Gastroesophageal sphincter (tissue), 4 donors: ENCODE results near the gene USF3. TPM values are rescaled to one million over a fixed set of nuclear protein-coding genes. Genes with fewer than 3 reads are reported as not detected.
A peak's percentile ranks its signal among the peaks of the same experiment; 100 is the strongest.

Experiments
- ATAC-seq: fragments of 150-250 bp; one replicate; pipeline ENCODE4 v1.9.1; 2016; ENCODE audit warnings: mild to moderate bottlenecking, moderate library complexity
- H3K27ac ChIP-seq, 4 donors: fragments of 200-600 bp; sonication (generic) in 3 of 4; 1 replicate in 3 of 4; 2 replicates in 1 of 4; pipeline ENCODE4 v1.5.1; 2016 to 2019
- H3K27me3 ChIP-seq: fragments of 200-600 bp; sonication (generic); one replicate; pipeline ENCODE4 v1.5.1; 2019
- H3K36me3 ChIP-seq, 2 donors: fragments of 200-600 bp; sonication (generic); one replicate each; pipeline ENCODE4 v1.5.1; 2019; ENCODE audit warnings: control low read depth in 1 of 2
- H3K4me1 ChIP-seq, 3 donors: fragments of 200-600 bp; sonication (generic); 1 replicate in 2 of 3; 2 replicates in 1 of 3; pipeline ENCODE4 v1.5.1; 2016 to 2019; ENCODE audit warnings: control low read depth in 2 of 3
- H3K4me3 ChIP-seq, 2 donors: fragments of 200-600 bp; sonication (generic); one replicate each; pipeline ENCODE4 v1.5.1; 2019; ENCODE audit warnings: mild to moderate bottlenecking in 1 of 2, moderate library complexity in 1 of 2
- H3K9me3 ChIP-seq, 3 donors: fragments of 200-600 bp; sonication (generic); one replicate each; pipeline ENCODE4 v1.5.1; 2017 to 2019; ENCODE audit warnings: control low read depth in 2 of 3
- EP300 ChIP-seq: sonication (generic); formaldehyde crosslinking; IDR thresholded peaks from one replicate; pipeline ENCODE4 v1.6.1; 2017; ENCODE audit warnings: antibody characterized with exemption, mild to moderate bottlenecking
- POLR2A ChIP-seq, 2 donors: fragments of 450-650 bp; IDR thresholded peaks; one replicate each; pipeline ENCODE4 v1.6.1; 2017; ENCODE audit warnings: antibody characterized with exemption in 2 of 2, mild to moderate bottlenecking in 2 of 2, moderate library complexity in 1 of 2
- POLR2AphosphoS5 ChIP-seq: sonication (generic); formaldehyde crosslinking; IDR thresholded peaks from one replicate; pipeline ENCODE4 v1.6.1; 2017; ENCODE audit warnings: antibody characterized with exemption
- WGBS, 2 donors: methylation state at CpG; one replicate each; pipeline ENCODE4 v1.1.5; 2018; ENCODE audit warnings: low coverage in 1 of 2; 5-methylcytosine and 5-hydroxymethylcytosine counted together
- total RNA-seq, 4 donors: library from RNA; depleted of rRNA; stranded (reverse); fragments of >200 nt; gene quantifications; one replicate each; pipeline ENCODE4 v1.1.0, GENCODE V29; 2016
- TF ChIP-seq, protein P1 (sequence below), 4 experiments: fragments of 200-600 bp in 2 of 4; fragments of 450-650 bp in 2 of 4; sonication (generic) in 1 of 4; IDR thresholded peaks; one replicate each; pipeline ENCODE4 v1.5.1; 2017 to 2019; ENCODE audit warnings: antibody characterized with exemption in 4 of 4, mild to moderate bottlenecking in 2 of 4, moderate library complexity in 2 of 4

Gene USF3
- total RNA-seq, 4 donors from 2014 or later = 27.3 to 33.2 (median 29.6) TPM

DNA sequence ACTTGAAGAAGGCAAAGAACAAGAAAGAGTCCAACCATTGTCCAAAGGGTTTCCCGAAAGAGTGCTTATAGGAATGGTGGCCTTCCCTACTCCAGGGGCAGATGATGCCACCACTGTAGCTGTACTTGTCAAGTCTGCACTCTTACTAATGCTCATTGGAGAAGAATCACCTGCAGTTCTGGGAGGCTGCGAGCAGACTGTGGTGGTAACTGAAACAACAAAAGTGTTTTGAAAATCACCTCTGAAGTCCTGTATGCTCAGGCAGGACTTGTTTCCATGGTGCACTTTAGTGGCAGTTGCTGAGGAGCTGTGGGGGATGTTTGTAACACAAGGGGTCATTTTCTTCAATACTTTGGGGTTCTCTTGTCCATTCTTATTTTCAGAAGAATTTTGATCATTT, 36.0 kb downstream of the USF3 start:
- peaks cover 0 to 39% (median 0%) of the 10 kb centered on the region in 3 donors for H3K4me1 ChIP-seq
- 72 to 100% methylated on average over 2 of the region's 2 CpGs for WGBS, 2 donors
- H3K9me3 ChIP-seq = no peaks in the 10 kb centered on the region
- no peak overlapping the region for H3K4me3 ChIP-seq
- peak overlapping the region; percentile 53 to 70 (median 64) for H3K27ac ChIP-seq
- TF ChIP-seq, protein P1, sequence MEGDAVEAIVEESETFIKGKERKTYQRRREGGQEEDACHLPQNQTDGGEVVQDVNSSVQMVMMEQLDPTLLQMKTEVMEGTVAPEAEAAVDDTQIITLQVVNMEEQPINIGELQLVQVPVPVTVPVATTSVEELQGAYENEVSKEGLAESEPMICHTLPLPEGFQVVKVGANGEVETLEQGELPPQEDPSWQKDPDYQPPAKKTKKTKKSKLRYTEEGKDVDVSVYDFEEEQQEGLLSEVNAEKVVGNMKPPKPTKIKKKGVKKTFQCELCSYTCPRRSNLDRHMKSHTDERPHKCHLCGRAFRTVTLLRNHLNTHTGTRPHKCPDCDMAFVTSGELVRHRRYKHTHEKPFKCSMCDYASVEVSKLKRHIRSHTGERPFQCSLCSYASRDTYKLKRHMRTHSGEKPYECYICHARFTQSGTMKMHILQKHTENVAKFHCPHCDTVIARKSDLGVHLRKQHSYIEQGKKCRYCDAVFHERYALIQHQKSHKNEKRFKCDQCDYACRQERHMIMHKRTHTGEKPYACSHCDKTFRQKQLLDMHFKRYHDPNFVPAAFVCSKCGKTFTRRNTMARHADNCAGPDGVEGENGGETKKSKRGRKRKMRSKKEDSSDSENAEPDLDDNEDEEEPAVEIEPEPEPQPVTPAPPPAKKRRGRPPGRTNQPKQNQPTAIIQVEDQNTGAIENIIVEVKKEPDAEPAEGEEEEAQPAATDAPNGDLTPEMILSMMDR (IDR thresholded peaks at IDR 0.05) = no peak
- no peak for TF ChIP-seq EP300
- TF ChIP-seq POLR2AphosphoS5 = no peak
- TF ChIP-seq POLR2A (IDR thresholded peaks at IDR 0.05) = no peak
- H3K27me3 ChIP-seq = no peaks in the 10 kb centered on the region
- H3K36me3 ChIP-seq = peaks cover 0 to 57% of the 10 kb centered on the region in 2 donors
- no peak for ATAC-seq

- Histone ChIP-seq H3K27ac (peak overlapping the region in 3 of 4 donors; percentile 64 to 70 (median 65)), H3K27me3 (no peaks in the 10 kb centered on the region), H3K4me3 (no peak overlapping the region), H3K4me1 (peaks cover 0 to 43% (median 0%) of the 10 kb centered on the region in 3 donors), H3K36me3 (peaks cover 0 to 52% of the 10 kb centered on the region in 2 donors), H3K9me3 (no peaks in the 10 kb centered on the region)
- ATAC-seq = no peak
- WGBS, 2 donors = 70% methylated on average over 1 of the region's 1 CpG; no CpG with 5 or more reads in 1 of the 2 donors
- TF ChIP-seq, protein P1 (IDR thresholded peaks at IDR 0.05) = no peak
These were observed 36.4 kb downstream of the USF3 start for GRCh38 chr3:113659996-113660395.

DNA sequence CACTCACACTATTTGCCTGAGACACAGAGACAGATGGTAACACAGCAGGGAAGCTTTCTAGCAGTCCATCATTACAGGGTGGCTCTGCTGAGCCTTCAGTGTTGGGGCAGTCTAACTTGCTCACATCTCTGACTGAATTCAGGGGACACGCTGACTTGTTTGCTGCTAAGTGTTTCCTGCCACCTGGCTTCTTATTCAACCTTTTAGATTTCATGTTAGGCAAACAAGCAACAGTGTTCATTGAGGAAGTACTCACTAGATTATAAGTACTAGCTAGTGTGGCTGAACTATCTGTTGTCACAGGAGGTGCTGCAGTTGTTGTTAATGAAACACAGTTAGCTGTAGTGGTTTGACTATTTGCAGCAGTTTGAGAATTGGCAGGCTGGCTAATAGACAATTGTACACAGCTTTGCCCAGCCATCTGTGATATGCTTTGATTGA, 37.3 kb downstream of the USF3 start:
- Histone ChIP-seq H3K27me3 (no peaks in the 10 kb centered on the region), H3K36me3 (peaks cover 0 to 49% of the 10 kb centered on the region in 2 donors), H3K27ac (peak overlapping the region in 1 of 4 donors; percentile 14), H3K4me3 (no peak overlapping the region), H3K4me1 (peaks cover 0 to 46% (median 0%) of the 10 kb centered on the region in 3 donors), H3K9me3 (no peaks in the 10 kb centered on the region)
- 100% methylated on average over 1 of the region's 1 CpG; no CpG with 5 or more reads in 1 of the 2 donors for WGBS, 2 donors
- ATAC-seq = no peak
- TF ChIP-seq, protein P1 (IDR thresholded peaks at IDR 0.05) = no peak
- TF ChIP-seq EP300 (no peak), POLR2AphosphoS5 (no peak)

- ATAC-seq = no peak
- WGBS, 2 donors = 97% methylated on average over 3 of the region's 3 CpGs; no CpG with 5 or more reads in 1 of the 2 donors
- Histone ChIP-seq H3K4me1 (peaks cover 0 to 39% (median 0%) of the 10 kb centered on the region in 3 donors), H3K9me3 (no peaks in the 10 kb centered on the region), H3K27me3 (no peaks in the 10 kb centered on the region), H3K4me3 (no peak overlapping the region), H3K27ac (no peak overlapping the region), H3K36me3 (peaks cover 0 to 49% of the 10 kb centered on the region in 2 donors)
- TF ChIP-seq POLR2A (IDR thresholded peaks at IDR 0.05) (no peak), POLR2AphosphoS5 (no peak), EP300 (no peak)
- TF ChIP-seq, protein P1 (IDR thresholded peaks at IDR 0.05) = no peak
These were observed 38.3 kb downstream of the USF3 start for GRCh38 chr3:113658107-113658506.

- peaks cover 0 to 31% of the 10 kb centered on the region in 2 donors for H3K36me3 ChIP-seq
- H3K9me3 ChIP-seq = no peaks in the 10 kb centered on the region
- H3K27ac ChIP-seq = peak overlapping the region in 3 of 4 donors; percentile 35 to 64 (median 49)
- peaks cover 0 to 34% (median 0%) of the 10 kb centered on the region in 3 donors for H3K4me1 ChIP-seq
- ATAC-seq = no peak
- no peaks in the 10 kb centered on the region for H3K27me3 ChIP-seq
- WGBS, 2 donors = 36 to 60% methylated on average over 3 of the region's 3 CpGs
- TF ChIP-seq POLR2AphosphoS5 (no peak), EP300 (no peak), POLR2A (IDR thresholded peaks at IDR 0.05) (no peak)
- TF ChIP-seq, protein P1 (IDR thresholded peaks at IDR 0.05) = no peak
- H3K4me3 ChIP-seq = no peak overlapping the region
These were observed 41.6 kb downstream of the USF3 start for GRCh38 chr3:113654851-113655250.
